GM23248 (cell line): ENCODE data around the gene DCAKD. TPM values are rescaled to one million over a fixed set of nuclear protein-coding genes. Genes with fewer than 3 reads are reported as not detected.

Experiments
- DNase-seq: peaks from one replicate; pipeline ENCODE4 v3.0.0-alpha.2; 2015
- H2AFZ ChIP-seq: fragments of 200-600 bp; sonication (generic); 2 replicates; pipeline ENCODE4 v1.6.1; 2016; ENCODE audit warnings: antibody characterized with exemption
- H3F3A ChIP-seq: fragments of 200-600 bp; sonication (generic); 2 replicates; pipeline ENCODE4 v1.6.1; 2016; ENCODE audit warnings: mild to moderate bottlenecking, antibody characterized with exemption, mixed run types; ENCODE audit not compliant: insufficient read depth
- H3K27ac ChIP-seq: fragments of 200-600 bp; sonication (generic); 2 replicates; pipeline ENCODE4 v1.5.1; 2016; ENCODE audit warnings: mild to moderate bottlenecking
- H3K27me3 ChIP-seq: fragments of 200-600 bp; sonication (generic); replicated peaks from 2 replicates; pipeline ENCODE4 v1.6.1; 2016; ENCODE audit warnings: mild to moderate bottlenecking; ENCODE audit not compliant: insufficient read depth
- H3K36me3 ChIP-seq: fragments of 200-600 bp; sonication (generic); 2 replicates; pipeline ENCODE4 v1.6.1; 2016; ENCODE audit warnings: low read depth, mild to moderate bottlenecking
- H3K4me1 ChIP-seq: fragments of 200-600 bp; sonication (generic); 2 replicates; pipeline ENCODE4 v1.6.1; 2016; ENCODE audit warnings: mild to moderate bottlenecking; ENCODE audit not compliant: insufficient read depth
- H3K4me2 ChIP-seq: fragments of 200-600 bp; sonication (generic); one replicate; pipeline ENCODE4 v1.6.1; 2016; ENCODE audit warnings: mild to moderate bottlenecking; ENCODE audit not compliant: unreplicated experiment
- H3K4me3 ChIP-seq: fragments of 200-600 bp; sonication (generic); 2 replicates; pipeline ENCODE4 v1.5.1; 2016; ENCODE audit warnings: mild to moderate bottlenecking
- H3K79me2 ChIP-seq: fragments of 200-600 bp; sonication (generic); 2 replicates; pipeline ENCODE4 v1.6.1; 2016; ENCODE audit warnings: mild to moderate bottlenecking; ENCODE audit not compliant: insufficient read depth
- H3K9ac ChIP-seq: fragments of 200-600 bp; sonication (generic); 2 replicates; pipeline ENCODE4 v1.6.1; 2016; ENCODE audit warnings: mild to moderate bottlenecking
- H3K9me2 ChIP-seq: fragments of 200-600 bp; sonication (generic); 2 replicates; pipeline ENCODE4 v1.6.1; 2016; ENCODE audit warnings: mixed run types, mild to moderate bottlenecking, moderate library complexity; ENCODE audit not compliant: insufficient read depth
- H3K9me3 ChIP-seq: fragments of 200-600 bp; sonication (generic); one replicate; pipeline ENCODE4 v1.6.1; 2017; ENCODE audit warnings: low read depth
- H4K20me1 ChIP-seq: fragments of 200-600 bp; sonication (generic); 2 replicates; pipeline ENCODE4 v1.6.0; 2016; ENCODE audit not compliant: insufficient read depth
- EZH2 ChIP-seq: fragments of 200-600 bp; sonication (generic); IDR thresholded peaks from 2 replicates; pipeline ENCODE4 v1.6.1; 2018; ENCODE audit warnings: antibody characterized with exemption, mild to moderate bottlenecking; ENCODE audit not compliant: insufficient read depth, poor library complexity, severe bottlenecking
- EZH2phosphoT487 ChIP-seq: fragments of 200-600 bp; sonication (generic); IDR thresholded peaks from 2 replicates; pipeline ENCODE4 v1.6.1; 2018; ENCODE audit warnings: antibody characterized with exemption, moderate library complexity, mild to moderate bottlenecking, low read depth; ENCODE audit not compliant: insufficient read depth
- WGBS, 2 experiments: methylation state at CpG; one replicate each; pipeline ENCODE4 v1.1.6; 2015 to 2017; ENCODE audit warnings: low lambda C conversion rate in 2 of 2, low coverage in 1 of 2; ENCODE audit errors: missing lambda C conversion rate in 2 of 2; 5-methylcytosine and 5-hydroxymethylcytosine counted together
- in situ Hi-C: fragments of 300-500 bp; cut with MboI; formaldehyde crosslinking; loops from 2 replicates; pipeline ENCODE4 v1.15.0; 2020
- polyA plus RNA-seq: library from polyadenylated mRNA; unstranded; fragments of >200 nt; fragmentation: Nextera tagmentation; extraction: Ambion mirVana; gene quantifications from 2 replicates; pipeline ENCODE4 v1.2.1, GENCODE V29; 2016
- total RNA-seq: library from RNA; depleted of rRNA; stranded (reverse); fragments of >200 nt; shearing (Covaris generic); gene quantifications from 2 replicates; pipeline ENCODE4 v1.2.3, GENCODE V29; 2014; rRNA removed

Gene DCAKD, protein sequence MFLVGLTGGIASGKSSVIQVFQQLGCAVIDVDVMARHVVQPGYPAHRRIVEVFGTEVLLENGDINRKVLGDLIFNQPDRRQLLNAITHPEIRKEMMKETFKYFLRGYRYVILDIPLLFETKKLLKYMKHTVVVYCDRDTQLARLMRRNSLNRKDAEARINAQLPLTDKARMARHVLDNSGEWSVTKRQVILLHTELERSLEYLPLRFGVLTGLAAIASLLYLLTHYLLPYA
- total RNA-seq (37.1 and 45.8 TPM in 2 replicates), polyA plus RNA-seq (24.8 and 28.0 TPM in 2 replicates)

DNA sequence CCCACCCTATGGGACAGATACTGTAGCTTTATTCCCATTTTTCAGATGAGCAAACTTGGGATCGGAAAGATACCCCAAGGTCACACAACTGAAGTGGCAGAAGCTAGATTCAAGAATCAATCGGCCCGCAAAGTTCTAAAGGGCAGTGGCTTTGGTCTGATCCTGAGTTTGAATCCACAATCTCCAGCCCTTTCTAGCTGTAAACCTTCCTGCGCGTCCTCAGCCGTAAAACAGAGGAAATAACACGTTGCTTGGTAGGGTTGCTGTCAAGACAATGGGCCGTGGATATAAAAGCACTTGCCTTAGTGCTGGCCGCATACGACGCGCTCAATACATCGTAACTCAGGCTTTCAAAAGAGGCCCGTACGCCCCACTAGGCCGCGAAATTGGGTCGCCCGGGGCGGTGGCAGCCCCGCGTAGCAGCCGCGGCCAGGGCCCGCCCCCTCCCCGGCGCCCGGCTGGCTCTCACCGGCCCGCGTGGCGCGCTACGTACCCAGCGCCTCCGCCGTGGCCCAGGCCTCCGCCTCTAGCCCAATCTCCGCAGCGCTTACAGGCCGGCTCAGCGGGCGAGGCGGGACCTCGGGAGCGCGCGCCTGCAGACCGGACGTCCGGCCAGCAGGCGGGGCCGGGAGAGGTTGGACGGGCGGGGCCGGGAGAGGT is at the start of gene DCAKD:
DCAKD (minus strand) TSS at position 573 of the 660 bp plus-strand sequence. CDS start 16,747 bp downstream, outside the sequence.
- Histone ChIP-seq H3K4me2 (peak within 1 kb of the TSS; percentile 89), H3K4me1 (peaks cover 26% of the 10 kb centered on the region), H3K9me2 (no peaks in the 10 kb centered on the region), H3K4me3 (peak within 1 kb of the TSS; percentile 76), H3F3A (peaks cover 39% of the 10 kb centered on the region), H3K79me2 (peaks cover 52% of the 10 kb centered on the region), H4K20me1 (no peaks in the 10 kb centered on the region), H3K9me3 (no peaks in the 10 kb centered on the region), H3K27ac (peak within 1 kb of the TSS; percentile 90), H3K9ac (peak within 1 kb of the TSS; percentile 90), H3K27me3 (no peaks in the 10 kb centered on the region), H3K36me3 (no peaks in the 10 kb centered on the region), H2AFZ (peak within 1 kb of the TSS; percentile 80)
- TF ChIP-seq EZH2phosphoT487: no peak
- DNase-seq: peak; percentile 99
- in situ Hi-C loops: loop anchor here (10.0 kb wide), 1 partner anchor 74 kb away; no protein-coding TSS in a partner anchor
- 0 to 3% methylated on average over 38 to 39 of the region's 56 CpGs for WGBS, 2 experiments

DNA sequence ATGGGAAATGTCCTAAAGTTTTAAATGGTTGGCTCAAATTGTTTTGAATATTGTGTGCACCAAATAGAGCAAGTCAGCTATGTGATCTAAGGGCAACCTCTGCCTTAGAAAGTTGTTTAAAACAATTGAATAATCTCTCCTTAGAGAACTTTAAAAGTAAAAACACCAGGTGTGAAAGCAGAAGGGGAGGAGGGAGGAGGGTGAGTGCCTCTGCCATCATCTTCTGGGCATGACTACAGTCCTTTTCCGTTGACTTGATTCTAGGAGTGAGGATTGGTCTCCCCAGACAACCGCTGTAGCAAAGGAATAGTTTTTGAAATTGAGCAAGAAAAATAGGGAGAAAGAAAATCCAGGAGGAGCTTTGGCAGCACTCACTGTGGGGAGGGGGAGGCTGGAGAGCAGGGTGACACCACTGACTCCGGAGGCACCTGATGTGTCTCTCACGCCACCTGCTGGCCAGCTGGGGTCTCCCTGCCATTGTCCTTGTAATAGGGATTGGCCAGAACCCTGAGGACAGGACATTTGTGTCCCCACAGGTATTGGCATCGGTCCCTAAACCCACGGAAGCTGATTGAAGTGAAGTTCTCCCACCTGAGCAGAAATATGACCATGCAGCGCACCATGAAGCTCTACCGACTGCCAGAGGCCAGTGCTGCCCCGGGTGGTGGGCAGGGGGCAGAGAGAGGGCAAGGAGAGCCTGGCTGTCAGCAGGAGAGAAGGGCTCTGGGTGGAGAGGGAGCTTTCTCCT is 47.6 kb upstream of the DCAKD start:
- no peaks in the 10 kb centered on the region; the same call in 1 of the 2 replicates for H4K20me1 ChIP-seq
- in situ Hi-C loops: no loop called here
- H3K4me1 ChIP-seq: peaks cover 16% of the 10 kb centered on the region
- peaks cover 44% of the 10 kb centered on the region for H3K36me3 ChIP-seq
- peaks cover 30% of the 10 kb centered on the region for H3K79me2 ChIP-seq
- H2AFZ ChIP-seq: no peak overlapping the region
- H3K27me3 ChIP-seq: no peaks in the 10 kb centered on the region
- TF ChIP-seq EZH2: no peak
- TF ChIP-seq EZH2phosphoT487: no peak
- no peaks in the 10 kb centered on the region for H3K9me3 ChIP-seq
- peak; percentile 85 for DNase-seq
- peak overlapping the region; percentile 39 for H3K27ac ChIP-seq
- no peak overlapping the region for H3K4me2 ChIP-seq
- H3K9ac ChIP-seq: peak overlapping the region; percentile 15; the same call in 1 of the 2 replicates
- peaks cover 3% of the 10 kb centered on the region for H3F3A ChIP-seq
- WGBS, 2 experiments: 37 to 39% methylated on average over 9 of the region's 9 CpGs
- no peak overlapping the region for H3K4me3 ChIP-seq
- H3K9me2 ChIP-seq: no peaks in the 10 kb centered on the region

DNA sequence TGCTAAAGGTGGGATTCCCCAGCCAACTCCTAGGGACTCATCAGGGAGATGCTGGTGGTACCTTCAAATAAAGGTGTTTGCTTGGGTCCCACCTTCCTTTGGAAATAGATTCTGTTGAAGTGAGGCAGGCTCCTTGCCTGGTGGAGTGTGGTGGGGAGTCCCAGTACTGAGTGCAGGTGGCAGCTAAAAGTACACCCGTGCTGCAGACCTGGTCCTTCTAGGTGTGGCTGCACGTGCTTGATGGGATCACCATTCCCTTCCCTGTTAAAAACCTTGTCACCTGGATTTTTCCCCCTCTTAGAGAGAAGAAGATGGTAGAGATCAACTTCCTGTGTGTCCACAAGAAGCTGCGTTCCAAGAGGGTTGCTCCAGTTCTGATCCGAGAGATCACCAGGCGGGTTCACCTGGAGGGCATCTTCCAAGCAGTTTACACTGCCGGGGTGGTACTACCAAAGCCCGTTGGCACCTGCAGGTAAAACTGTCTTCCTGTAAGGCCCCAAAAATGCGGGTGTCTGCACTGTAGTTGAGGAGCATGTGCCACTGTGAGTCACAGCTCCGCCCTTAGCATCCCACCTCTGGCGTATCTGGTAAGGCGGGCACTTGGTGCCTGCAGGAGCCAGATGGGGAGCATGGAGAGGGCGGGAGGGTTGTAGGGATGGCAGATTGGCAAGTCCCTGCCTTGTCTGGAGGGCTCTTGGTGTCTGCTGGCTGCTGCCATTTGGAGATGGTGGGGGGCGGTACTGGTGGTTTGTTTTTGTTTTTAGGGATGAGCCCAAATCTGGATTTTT is 46.8 kb upstream of the DCAKD start:
- in situ Hi-C loops: no loop called here

More for the DNA sequence above, 46.8 kb upstream of the DCAKD start:
- 61 to 65% methylated on average over 13 of the region's 13 CpGs for WGBS, 2 experiments
- Histone ChIP-seq H2AFZ (no peak overlapping the region), H3K9ac (peak overlapping the region; percentile 15; the same call in 1 of the 2 replicates), H3K36me3 (peaks cover 42% of the 10 kb centered on the region), H3K79me2 (peaks cover 32% of the 10 kb centered on the region), H3F3A (peaks cover 10% of the 10 kb centered on the region), H3K4me2 (no peak overlapping the region), H3K9me3 (no peaks in the 10 kb centered on the region), H3K4me1 (peaks cover 23% of the 10 kb centered on the region), H3K27ac (peak overlapping the region; percentile 39), H3K27me3 (no peaks in the 10 kb centered on the region), H3K4me3 (no peak overlapping the region), H4K20me1 (no peaks in the 10 kb centered on the region; the same call in 1 of the 2 replicates), H3K9me2 (no peaks in the 10 kb centered on the region)
- DNase-seq: no peak
- TF ChIP-seq EZH2phosphoT487 (no peak), EZH2 (no peak)
